ENCODE results near the gene RNASEL.

DNA sequence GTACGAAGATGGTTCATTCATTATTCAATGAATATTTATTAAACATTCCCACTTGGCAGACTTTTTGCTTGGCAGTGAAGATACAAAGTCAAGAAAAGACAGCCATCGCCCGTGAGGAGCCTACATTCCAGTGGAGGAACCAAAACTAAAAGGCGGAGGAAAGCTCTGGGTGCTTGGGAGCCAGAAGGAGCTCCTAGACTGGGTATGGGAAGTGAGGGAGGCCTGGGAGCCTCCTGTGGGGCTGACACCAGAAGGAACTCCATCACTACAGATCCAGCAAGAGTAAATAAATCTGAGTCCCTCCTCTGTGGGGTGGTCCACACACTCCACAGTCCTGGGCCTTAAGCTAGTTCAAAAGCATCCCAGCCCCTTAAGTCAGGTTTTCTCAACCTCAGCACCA lies 14.9 kb downstream of the RNASEL start:
- TF ChIP-seq, protein P1, sequence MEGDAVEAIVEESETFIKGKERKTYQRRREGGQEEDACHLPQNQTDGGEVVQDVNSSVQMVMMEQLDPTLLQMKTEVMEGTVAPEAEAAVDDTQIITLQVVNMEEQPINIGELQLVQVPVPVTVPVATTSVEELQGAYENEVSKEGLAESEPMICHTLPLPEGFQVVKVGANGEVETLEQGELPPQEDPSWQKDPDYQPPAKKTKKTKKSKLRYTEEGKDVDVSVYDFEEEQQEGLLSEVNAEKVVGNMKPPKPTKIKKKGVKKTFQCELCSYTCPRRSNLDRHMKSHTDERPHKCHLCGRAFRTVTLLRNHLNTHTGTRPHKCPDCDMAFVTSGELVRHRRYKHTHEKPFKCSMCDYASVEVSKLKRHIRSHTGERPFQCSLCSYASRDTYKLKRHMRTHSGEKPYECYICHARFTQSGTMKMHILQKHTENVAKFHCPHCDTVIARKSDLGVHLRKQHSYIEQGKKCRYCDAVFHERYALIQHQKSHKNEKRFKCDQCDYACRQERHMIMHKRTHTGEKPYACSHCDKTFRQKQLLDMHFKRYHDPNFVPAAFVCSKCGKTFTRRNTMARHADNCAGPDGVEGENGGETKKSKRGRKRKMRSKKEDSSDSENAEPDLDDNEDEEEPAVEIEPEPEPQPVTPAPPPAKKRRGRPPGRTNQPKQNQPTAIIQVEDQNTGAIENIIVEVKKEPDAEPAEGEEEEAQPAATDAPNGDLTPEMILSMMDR (conservative IDR thresholded peaks at IDR 0.05; ENCODE audit: low read depth in 2 of 2): no peak
- TF ChIP-seq NANOG (IDR thresholded peaks at IDR 0.05; ENCODE audit: borderline replicate concordance): no peak
- TF ChIP-seq POLR2AphosphoS5 (IDR thresholded peaks at IDR 0.05; ENCODE audit: low read depth): no peak
- TF ChIP-seq, protein P2, sequence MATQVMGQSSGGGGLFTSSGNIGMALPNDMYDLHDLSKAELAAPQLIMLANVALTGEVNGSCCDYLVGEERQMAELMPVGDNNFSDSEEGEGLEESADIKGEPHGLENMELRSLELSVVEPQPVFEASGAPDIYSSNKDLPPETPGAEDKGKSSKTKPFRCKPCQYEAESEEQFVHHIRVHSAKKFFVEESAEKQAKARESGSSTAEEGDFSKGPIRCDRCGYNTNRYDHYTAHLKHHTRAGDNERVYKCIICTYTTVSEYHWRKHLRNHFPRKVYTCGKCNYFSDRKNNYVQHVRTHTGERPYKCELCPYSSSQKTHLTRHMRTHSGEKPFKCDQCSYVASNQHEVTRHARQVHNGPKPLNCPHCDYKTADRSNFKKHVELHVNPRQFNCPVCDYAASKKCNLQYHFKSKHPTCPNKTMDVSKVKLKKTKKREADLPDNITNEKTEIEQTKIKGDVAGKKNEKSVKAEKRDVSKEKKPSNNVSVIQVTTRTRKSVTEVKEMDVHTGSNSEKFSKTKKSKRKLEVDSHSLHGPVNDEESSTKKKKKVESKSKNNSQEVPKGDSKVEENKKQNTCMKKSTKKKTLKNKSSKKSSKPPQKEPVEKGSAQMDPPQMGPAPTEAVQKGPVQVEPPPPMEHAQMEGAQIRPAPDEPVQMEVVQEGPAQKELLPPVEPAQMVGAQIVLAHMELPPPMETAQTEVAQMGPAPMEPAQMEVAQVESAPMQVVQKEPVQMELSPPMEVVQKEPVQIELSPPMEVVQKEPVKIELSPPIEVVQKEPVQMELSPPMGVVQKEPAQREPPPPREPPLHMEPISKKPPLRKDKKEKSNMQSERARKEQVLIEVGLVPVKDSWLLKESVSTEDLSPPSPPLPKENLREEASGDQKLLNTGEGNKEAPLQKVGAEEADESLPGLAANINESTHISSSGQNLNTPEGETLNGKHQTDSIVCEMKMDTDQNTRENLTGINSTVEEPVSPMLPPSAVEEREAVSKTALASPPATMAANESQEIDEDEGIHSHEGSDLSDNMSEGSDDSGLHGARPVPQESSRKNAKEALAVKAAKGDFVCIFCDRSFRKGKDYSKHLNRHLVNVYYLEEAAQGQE (IDR thresholded peaks at IDR 0.05; ENCODE audit: unreplicated experiment): no peak
- no peak for TF ChIP-seq EZH2phosphoT487 (IDR thresholded peaks at IDR 0.05; ENCODE audit: unreplicated experiment)
- TF ChIP-seq EZH2 (IDR thresholded peaks at IDR 0.05; ENCODE audit: low read depth, unreplicated experiment): no peak

All from GM23338 (cell line).